Ishikawa (cell line): ENCODE data around the gene GGTLC1.

Source experiments
- CEBPB ChIP-seq: IDR thresholded peaks from 2 replicates; pipeline ENCODE4 v1.6.1; 2012
- CREB1 ChIP-seq: IDR thresholded peaks from 2 replicates; pipeline ENCODE4 v1.6.1; 2012; ENCODE audit warnings: low read depth
- EP300 ChIP-seq: IDR thresholded peaks from 2 replicates; pipeline ENCODE4 v1.6.1; 2012; ENCODE audit warnings: borderline replicate concordance
- REST ChIP-seq: IDR thresholded peaks from 2 replicates; pipeline ENCODE4 v1.6.1; 2012; ENCODE audit warnings: low read depth, mild to moderate bottlenecking
- TAF1 ChIP-seq: IDR thresholded peaks from 2 replicates; pipeline ENCODE4 v1.6.1; 2012; ENCODE audit warnings: low read depth, mild to moderate bottlenecking
- TCF12 ChIP-seq: IDR thresholded peaks from 2 replicates; pipeline ENCODE4 v1.6.1; 2012; ENCODE audit warnings: low read depth

- no peak for TF ChIP-seq CEBPB
- TF ChIP-seq REST: no peak
- TF ChIP-seq EP300: no peak
- no peak for TF ChIP-seq TAF1
- TF ChIP-seq TCF12: no peak
- no peak for TF ChIP-seq CREB1
These were observed 29.5 kb downstream of the GGTLC1 start for GRCh38 chr20:23959054-23959453.
